GM18505 (cell line): ENCODE measurements around the gene MIPEP.

ENCODE experiments used
- ATAC-seq: cut with Tn5 transposase; IDR thresholded peaks from one replicate; pipeline ENCODE4 v1.9.1; 2021; ENCODE audit not compliant: unreplicated experiment
- POLR2A ChIP-seq: IDR thresholded peaks from 4 replicates; pipeline ENCODE4 v1.6.1; 2011; ENCODE audit warnings: borderline replicate concordance; ENCODE audit not compliant: insufficient read depth, insufficient read length; ENCODE audit errors: extremely low read depth

MIPEP gene

GRCh38 chr13:23828086-23828485 lies 61.1 kb downstream of the MIPEP start:
- no peak for ATAC-seq
- TF ChIP-seq POLR2A: no peak

GRCh38 chr13:23825179-23825578 lies 64.0 kb downstream of the MIPEP start:
- no peak for ATAC-seq
- no peak for TF ChIP-seq POLR2A

GRCh38 chr13:23824371-23824770 lies 64.8 kb downstream of the MIPEP start:
- no peak for TF ChIP-seq POLR2A
- no peak for ATAC-seq

GRCh38 chr13:23822252-23822824 lies 66.9 kb downstream of the MIPEP start:
- no peak for ATAC-seq

GRCh38 chr13:23820530-23820929 lies 68.7 kb downstream of the MIPEP start:
- TF ChIP-seq POLR2A: no peak
- ATAC-seq: no peak

More at GRCh38 chr13:23822252-23822824, 66.9 kb downstream of the MIPEP start:
- TF ChIP-seq POLR2A: no peak

GRCh38 chr13:23817830-23818229 lies 71.4 kb downstream of the MIPEP start:
- no peak for ATAC-seq
- TF ChIP-seq POLR2A: no peak

GRCh38 chr13:23817136-23817535 lies 72.1 kb downstream of the MIPEP start:
- TF ChIP-seq POLR2A: no peak
- ATAC-seq: no peak

- ATAC-seq: no peak
- TF ChIP-seq POLR2A: no peak
Observed at GRCh38 chr13:23813635-23814034, 75.6 kb downstream of the MIPEP start.

- no peak for TF ChIP-seq POLR2A
- ATAC-seq: no peak
Observed at GRCh38 chr13:23811366-23812062, 77.7 kb downstream of the MIPEP start.

GRCh38 chr13:23810685-23811240 lies 78.4 kb downstream of the MIPEP start:
- ATAC-seq: no peak
- TF ChIP-seq POLR2A: no peak

GRCh38 chr13:23808803-23809202 lies 80.4 kb downstream of the MIPEP start:
- no peak for ATAC-seq
- TF ChIP-seq POLR2A: no peak

- no peak for TF ChIP-seq POLR2A
- no peak for ATAC-seq
Observed at GRCh38 chr13:23806874-23807526, 82.2 kb downstream of the MIPEP start.

GRCh38 chr13:23805821-23806220 lies 83.4 kb downstream of the MIPEP start:
- TF ChIP-seq POLR2A: no peak
- no peak for ATAC-seq

- TF ChIP-seq POLR2A: no peak
- no peak for ATAC-seq
Observed at GRCh38 chr13:23805122-23805521, 84.1 kb downstream of the MIPEP start.
